ENCODE results near the gene MARVELD3. TPM values are rescaled to one million over a fixed set of nuclear protein-coding genes. Genes with fewer than 3 reads are reported as not detected.
"Not testable (repeated sequence)": the region's sequence is repeated elsewhere in the genome, so short reads cannot be mapped to it uniquely, and the experiment has no call there.

Gene MARVELD3
- total RNA-seq, 1 donor from 2014 or later, result 15.2 TPM

DNA sequence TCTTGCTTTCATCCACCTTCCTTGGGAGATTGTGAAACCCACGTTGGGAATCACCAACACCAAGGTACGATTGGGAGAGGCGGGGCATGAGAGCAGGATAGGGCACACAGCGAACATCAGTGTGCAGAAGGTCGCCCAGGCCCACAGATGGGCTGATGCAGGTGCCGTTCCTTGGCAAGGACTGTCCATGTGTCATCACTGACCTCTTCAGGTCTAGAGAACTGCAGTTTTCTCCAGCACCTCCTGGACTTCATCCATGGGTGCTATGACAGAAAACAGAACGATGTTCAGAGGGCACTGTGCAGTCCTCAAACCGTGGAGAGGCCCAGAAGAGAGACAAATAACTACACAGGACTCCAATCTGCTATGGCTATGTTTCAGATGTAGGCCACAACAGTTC lies 25.2 kb upstream of the MARVELD3 start:
- Mint-ChIP-seq H3K9me3 (peaks cover 8% of the 10 kb centered on the region), H3K36me3 (no peaks in the 10 kb centered on the region), H3K4me3 (no peak overlapping the region), H3K4me1 (no peaks in the 10 kb centered on the region), H3K27ac (no peak overlapping the region), H3K27me3 (ENCODE audit: low read depth) (peaks cover 40% of the 10 kb centered on the region)
- TF ChIP-seq, protein P1, sequence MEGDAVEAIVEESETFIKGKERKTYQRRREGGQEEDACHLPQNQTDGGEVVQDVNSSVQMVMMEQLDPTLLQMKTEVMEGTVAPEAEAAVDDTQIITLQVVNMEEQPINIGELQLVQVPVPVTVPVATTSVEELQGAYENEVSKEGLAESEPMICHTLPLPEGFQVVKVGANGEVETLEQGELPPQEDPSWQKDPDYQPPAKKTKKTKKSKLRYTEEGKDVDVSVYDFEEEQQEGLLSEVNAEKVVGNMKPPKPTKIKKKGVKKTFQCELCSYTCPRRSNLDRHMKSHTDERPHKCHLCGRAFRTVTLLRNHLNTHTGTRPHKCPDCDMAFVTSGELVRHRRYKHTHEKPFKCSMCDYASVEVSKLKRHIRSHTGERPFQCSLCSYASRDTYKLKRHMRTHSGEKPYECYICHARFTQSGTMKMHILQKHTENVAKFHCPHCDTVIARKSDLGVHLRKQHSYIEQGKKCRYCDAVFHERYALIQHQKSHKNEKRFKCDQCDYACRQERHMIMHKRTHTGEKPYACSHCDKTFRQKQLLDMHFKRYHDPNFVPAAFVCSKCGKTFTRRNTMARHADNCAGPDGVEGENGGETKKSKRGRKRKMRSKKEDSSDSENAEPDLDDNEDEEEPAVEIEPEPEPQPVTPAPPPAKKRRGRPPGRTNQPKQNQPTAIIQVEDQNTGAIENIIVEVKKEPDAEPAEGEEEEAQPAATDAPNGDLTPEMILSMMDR (IDR thresholded peaks at IDR 0.05; ENCODE audit: unreplicated experiment), result no peak
- DNase-seq (ENCODE audit: low spot score in 2 of 2, unreplicated experiment in 2 of 2), result no peak

- H3K9me3 Mint-ChIP-seq, result no peaks in the 10 kb centered on the region
- no peak for DNase-seq (ENCODE audit: low spot score in 2 of 2, unreplicated experiment in 2 of 2)
- no peaks in the 10 kb centered on the region for H3K4me1 Mint-ChIP-seq
- peaks cover 14% of the 10 kb centered on the region for H3K27me3 Mint-ChIP-seq (ENCODE audit: low read depth)
- H3K36me3 Mint-ChIP-seq, result no peaks in the 10 kb centered on the region
- no peak overlapping the region for H3K27ac Mint-ChIP-seq
- TF ChIP-seq, protein P1 (IDR thresholded peaks at IDR 0.05; ENCODE audit: unreplicated experiment), result no peak
- H3K4me3 Mint-ChIP-seq, result no peak overlapping the region
Measured at GRCh38 chr16:71609066-71609465, 16.9 kb upstream of the MARVELD3 start.

GRCh38 chr16:71610447-71610846 lies 15.5 kb upstream of the MARVELD3 start:
- no peak for DNase-seq (ENCODE audit: low spot score in 2 of 2, unreplicated experiment in 2 of 2)
- H3K36me3 Mint-ChIP-seq, result no peaks in the 10 kb centered on the region
- H3K4me3 Mint-ChIP-seq, result no peak overlapping the region
- no peaks in the 10 kb centered on the region for H3K4me1 Mint-ChIP-seq
- H3K27ac Mint-ChIP-seq, result no peak overlapping the region
- TF ChIP-seq, protein P1 (IDR thresholded peaks at IDR 0.05; ENCODE audit: unreplicated experiment), result no peak
- peaks cover 16% of the 10 kb centered on the region for H3K27me3 Mint-ChIP-seq (ENCODE audit: low read depth)
- H3K9me3 Mint-ChIP-seq, result no peaks in the 10 kb centered on the region

GRCh38 chr16:71610936-71611871 lies 14.8 kb upstream of the MARVELD3 start:
- H3K4me1 Mint-ChIP-seq, result no peaks in the 10 kb centered on the region
- H3K27ac Mint-ChIP-seq, result no peak overlapping the region
- TF ChIP-seq, protein P1 (IDR thresholded peaks at IDR 0.05; ENCODE audit: unreplicated experiment), result peak; percentile 82
- no peaks in the 10 kb centered on the region for H3K36me3 Mint-ChIP-seq
- no peaks in the 10 kb centered on the region for H3K9me3 Mint-ChIP-seq
- H3K4me3 Mint-ChIP-seq, result peak overlapping the region; percentile 15
- H3K27me3 Mint-ChIP-seq (ENCODE audit: low read depth), result peaks cover 16% of the 10 kb centered on the region
- peak; percentile 76 to 93 for DNase-seq (ENCODE audit: low spot score in 2 of 2, unreplicated experiment in 2 of 2)

DNA sequence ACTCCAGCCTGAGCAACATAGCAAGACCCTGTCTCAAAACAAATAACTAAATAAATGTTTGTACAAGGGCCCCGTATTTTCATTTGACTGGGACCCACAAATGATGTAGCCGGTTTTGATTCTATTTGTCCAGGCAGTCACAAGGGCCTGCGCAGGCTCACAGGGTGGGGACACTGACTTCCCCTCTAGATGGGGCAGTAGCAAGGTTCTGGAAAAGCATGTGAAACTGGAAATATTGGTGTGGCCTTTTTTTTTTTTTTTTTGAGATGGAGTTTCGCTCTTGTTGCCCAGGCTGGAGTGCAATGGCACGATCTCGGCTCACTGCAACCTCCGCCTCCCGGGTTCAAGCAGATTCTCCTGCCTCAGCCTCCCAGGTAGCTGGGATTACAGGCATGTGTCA lies 11.0 kb upstream of the MARVELD3 start:
- H3K27ac Mint-ChIP-seq; DNase-seq (ENCODE audit: low spot score in 2 of 2, unreplicated experiment in 2 of 2); H3K9me3 Mint-ChIP-seq; H3K4me3 Mint-ChIP-seq; H3K36me3 Mint-ChIP-seq; H3K4me1 Mint-ChIP-seq: not testable (repeated sequence)
- peaks cover 21% of the 10 kb centered on the region for H3K27me3 Mint-ChIP-seq (ENCODE audit: low read depth)

GRCh38 chr16:71618429-71618828 lies 7.6 kb upstream of the MARVELD3 start:
- no peak overlapping the region for H3K27ac Mint-ChIP-seq
- no peaks in the 10 kb centered on the region for H3K36me3 Mint-ChIP-seq
- H3K27me3 Mint-ChIP-seq (ENCODE audit: low read depth), result peaks cover 17% of the 10 kb centered on the region
- no peaks in the 10 kb centered on the region for H3K4me1 Mint-ChIP-seq
- no peak for DNase-seq (ENCODE audit: low spot score in 2 of 2, unreplicated experiment in 2 of 2)
- H3K4me3 Mint-ChIP-seq, result no peak overlapping the region
- H3K9me3 Mint-ChIP-seq, result peaks cover 3% of the 10 kb centered on the region
- TF ChIP-seq, protein P1 (IDR thresholded peaks at IDR 0.05; ENCODE audit: unreplicated experiment), result no peak
